ENCODE results near the gene TMEM267.
"Not testable (repeated sequence)": the region's sequence is repeated elsewhere in the genome, so short reads cannot be mapped to it uniquely, and the experiment has no call there.

TMEM267 gene

GRCh38 chr5:43402524-43403066, 81.1 kb downstream of the TMEM267 start:
- not testable (repeated sequence) for DNase-seq

GRCh38 chr5:43401827-43402226, 81.8 kb downstream of the TMEM267 start:
- DNase-seq = no peak

GRCh38 chr5:43400082-43400481, 83.6 kb downstream of the TMEM267 start:
- no peak for DNase-seq

GRCh38 chr5:43396762-43397304, 86.8 kb downstream of the TMEM267 start:
- no peak for DNase-seq
